T47D (cell line): ENCODE data around the gene GRM4.

Experiments
- DNase-seq, 2 experiments: peaks; one replicate each; pipeline versions ENCODE4 v3.0.0 to v3.0.0-alpha.2; 2011 to 2012; ENCODE audit warnings: low read depth in 1 of 2, low spot score in 1 of 2
- JUND ChIP-seq: IDR thresholded peaks from 2 replicates; pipeline ENCODE4 v1.6.1; 2012; ENCODE audit warnings: low read depth
- in situ Hi-C: cut with HindIII; loops from 2 replicates; pipeline ENCODE4 v1.10.0; 2016; ENCODE audit warnings: low sequenced_read_pairs, low pct_unique_long_range_greater_than_20kb

Gene GRM4

GRCh38 chr6:34041385-34041784 is 104.5 kb downstream of the GRM4 start:
- no peak for DNase-seq
- in situ Hi-C loops, result no loop called here
- TF ChIP-seq JUND, result no peak

DNA sequence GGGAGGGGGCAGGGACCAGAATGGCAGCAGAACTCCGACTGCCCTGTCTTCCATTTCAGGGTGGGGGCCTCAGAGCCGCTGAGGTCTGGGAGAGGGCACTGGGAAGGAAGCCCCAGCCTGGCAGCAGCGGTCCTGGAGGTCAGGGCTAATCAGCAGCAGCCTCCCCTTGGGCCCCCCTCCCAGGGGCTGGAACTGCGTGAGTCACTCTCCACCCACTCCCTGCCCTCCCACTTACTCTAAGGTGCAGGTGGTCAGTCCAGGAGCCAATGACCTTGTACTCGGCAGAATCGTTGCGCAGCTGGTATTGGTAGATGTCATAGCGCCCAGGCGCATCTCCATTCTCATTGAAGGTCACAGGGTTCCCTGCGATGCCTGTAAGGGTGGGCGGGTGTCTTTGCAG is 105.9 kb downstream of the GRM4 start:
- in situ Hi-C loops, result no loop called here
- no peak for DNase-seq
- no peak for TF ChIP-seq JUND

GRCh38 chr6:34037151-34037550 is 108.7 kb downstream of the GRM4 start:
- DNase-seq, result no peak
- TF ChIP-seq JUND, result no peak
- in situ Hi-C loops, result no loop called here

DNA sequence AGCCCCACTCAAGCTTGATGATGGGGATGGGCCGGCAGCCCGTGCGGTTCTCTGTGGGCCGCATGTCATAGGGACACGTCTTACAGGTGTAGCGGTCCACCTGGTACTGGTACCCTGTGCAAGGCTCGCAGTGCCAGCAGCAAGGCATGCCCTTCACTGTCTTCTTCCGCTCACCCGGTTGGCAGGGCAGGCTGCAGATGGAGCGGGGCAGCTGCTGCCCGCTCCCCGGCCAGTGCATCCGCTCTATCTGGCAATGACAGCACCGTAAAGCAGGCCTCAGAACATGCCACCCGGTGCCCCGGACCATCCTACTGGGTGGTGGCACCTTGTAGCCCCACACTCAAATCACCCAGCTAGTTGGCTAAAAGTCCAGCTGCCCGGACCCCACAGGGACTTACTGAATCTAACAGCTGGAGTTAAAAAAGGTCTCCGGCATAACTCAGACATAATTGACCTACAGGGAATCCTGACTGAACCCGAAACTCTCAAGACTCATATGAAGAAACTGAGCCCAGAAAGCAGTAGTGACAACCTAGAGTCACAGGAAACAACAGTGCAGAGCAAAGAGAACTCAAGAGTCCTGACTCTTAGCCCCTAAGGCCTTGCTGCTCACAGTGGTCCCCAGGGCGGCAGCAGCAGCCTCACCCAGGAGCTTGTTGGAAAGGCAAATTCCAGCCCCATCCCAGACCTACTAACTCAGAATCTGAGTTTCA is 109.4 kb downstream of the GRM4 start:
- no peak for DNase-seq
- in situ Hi-C loops, result no loop called here
- no peak for TF ChIP-seq JUND

DNA sequence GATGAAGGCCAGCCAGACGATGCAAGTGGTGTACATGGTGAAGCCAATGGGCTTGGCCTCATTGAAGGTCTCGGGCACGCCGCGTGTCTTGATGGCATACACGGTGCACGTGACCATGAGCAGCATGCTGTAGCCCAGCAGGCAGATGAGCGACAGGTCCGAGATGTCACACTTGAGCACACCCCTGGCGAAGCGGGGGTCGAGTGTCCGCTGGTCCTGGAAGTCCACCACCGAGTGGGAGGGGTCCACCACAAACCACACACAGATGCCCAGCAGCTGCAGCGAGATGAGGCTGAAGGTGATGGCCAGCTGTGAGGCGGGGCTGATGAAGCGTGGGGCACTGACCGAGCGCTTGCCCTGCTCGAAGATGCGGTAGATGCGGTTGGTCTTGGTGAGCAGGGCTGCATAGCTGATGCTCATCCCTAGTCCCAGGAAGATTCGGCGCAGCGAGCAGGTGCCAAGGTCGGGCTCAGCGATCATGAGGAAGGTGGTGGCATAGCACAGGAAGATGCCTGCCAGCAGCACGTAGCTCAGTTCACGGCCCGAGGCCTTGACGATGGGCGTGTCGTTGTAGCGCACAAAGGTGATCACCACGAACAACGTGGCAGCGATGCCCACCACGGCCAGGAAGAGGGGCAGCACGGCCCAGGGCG is 110.1 kb downstream of the GRM4 start:
- in situ Hi-C loops, result no loop called here
- no peak for DNase-seq
- no peak for TF ChIP-seq JUND

DNA sequence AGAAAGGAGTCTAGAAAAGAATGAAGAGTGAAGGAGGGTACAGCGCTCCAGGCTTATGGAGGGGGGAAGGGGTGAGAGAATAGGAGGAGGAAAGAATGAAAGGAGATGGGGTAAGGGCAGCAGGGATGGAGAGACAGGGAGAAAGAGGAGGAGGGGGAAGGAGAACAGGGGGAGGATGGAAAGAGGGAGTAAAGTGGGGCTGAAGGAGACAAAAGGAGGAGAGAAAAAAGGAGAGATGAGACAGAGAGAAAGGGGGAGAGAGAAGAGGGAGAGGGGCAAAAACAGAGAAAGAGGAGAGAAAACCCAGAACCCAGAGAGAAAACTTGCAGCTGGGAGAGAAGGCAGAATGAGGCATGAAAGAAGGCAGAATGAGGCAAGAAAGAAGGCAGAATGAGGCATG is 110.7 kb downstream of the GRM4 start:
- TF ChIP-seq JUND, result no peak
- in situ Hi-C loops, result no loop called here
- no peak for DNase-seq

GRCh38 chr6:34032856-34033255 is 113.0 kb downstream of the GRM4 start:
- in situ Hi-C loops, result no loop called here
- DNase-seq, result no peak
- TF ChIP-seq JUND, result no peak

GRCh38 chr6:34031625-34032383 is 114.1 kb downstream of the GRM4 start:
- TF ChIP-seq JUND, result no peak
- in situ Hi-C loops, result no loop called here
- no peak for DNase-seq

DNA sequence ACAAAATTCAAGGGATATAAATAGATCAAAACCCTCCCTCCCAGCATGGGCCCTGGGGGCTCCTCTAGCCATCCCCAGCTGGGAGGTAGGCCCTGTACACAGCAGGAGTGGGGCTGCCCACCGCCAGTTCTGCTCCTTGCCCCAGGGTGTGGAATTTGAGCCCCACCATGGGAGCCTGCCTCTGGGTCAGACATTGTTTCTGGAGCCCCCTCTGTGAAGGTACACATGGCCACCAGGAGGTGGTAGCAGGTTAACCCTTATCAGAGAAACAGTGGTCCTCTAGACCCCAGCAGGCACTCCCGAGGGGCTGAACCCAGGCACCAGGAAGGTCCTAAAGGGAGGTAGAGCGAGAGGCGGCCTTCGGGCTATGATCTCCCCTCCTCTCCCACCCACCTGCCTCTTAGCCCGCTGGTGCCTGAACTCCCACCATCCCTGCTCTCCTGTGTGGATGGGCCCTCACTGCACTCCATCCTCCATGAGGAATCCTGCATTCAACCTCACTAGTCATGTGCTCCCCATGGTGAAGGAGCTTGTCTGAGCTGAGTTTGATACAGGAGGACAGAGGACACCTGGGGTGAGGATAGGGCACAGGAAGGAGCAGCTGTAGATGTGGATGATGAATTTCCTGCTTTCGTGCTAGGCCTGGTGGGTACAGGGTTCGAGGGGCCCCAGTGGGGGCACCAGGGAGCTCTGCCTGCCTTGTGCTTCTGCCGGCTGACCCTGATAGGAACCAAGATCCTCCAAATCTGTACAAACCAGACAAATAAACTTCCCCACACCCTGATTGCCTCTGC is 114.9 kb downstream of the GRM4 start:
- in situ Hi-C loops, result no loop called here
- TF ChIP-seq JUND, result no peak
- DNase-seq, result no peak

- in situ Hi-C loops, result no loop called here
- no peak for TF ChIP-seq JUND
- DNase-seq, result no peak
These were observed 116.2 kb downstream of the GRM4 start for GRCh38 chr6:34029489-34030280.

DNA sequence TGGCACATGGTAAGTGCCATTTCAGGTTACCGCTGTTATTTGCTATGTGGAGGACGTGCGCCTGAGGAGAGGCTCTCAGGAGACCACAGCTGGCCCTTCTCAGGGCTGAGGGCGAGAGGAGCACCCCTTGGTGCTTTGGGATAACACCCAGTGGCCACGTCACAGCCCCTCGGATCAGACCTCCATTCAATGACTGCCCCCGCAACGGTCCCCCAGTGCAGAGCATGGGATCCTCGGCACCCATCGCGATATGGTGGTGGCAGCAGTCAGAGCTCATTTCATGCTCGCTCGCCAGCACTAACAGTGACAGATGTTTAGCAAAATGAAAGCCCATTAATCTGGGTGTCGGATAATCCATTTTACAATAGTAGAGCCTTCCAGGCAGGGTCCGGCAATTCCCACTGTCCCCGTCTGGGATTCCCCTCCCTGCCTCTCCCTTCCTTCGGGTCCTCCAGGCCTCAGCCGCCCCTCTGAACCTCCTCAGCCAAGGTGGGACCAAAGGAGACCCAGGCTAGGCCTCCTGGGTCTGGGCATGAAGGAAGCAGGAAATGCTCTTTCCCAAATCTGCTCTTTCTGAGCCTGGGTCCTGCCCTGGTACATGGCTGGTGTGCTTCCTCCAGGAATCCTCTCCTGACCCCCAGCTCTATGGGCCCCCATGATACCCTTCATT is 117.1 kb downstream of the GRM4 start:
- no peak for DNase-seq
- in situ Hi-C loops, result no loop called here
- no peak for TF ChIP-seq JUND
